Naive thymus-derived CD4-positive, alpha-beta T cell (primary cell): ENCODE measurements around the gene CDH4. TPM values are rescaled to one million over a fixed set of nuclear protein-coding genes. Genes with fewer than 3 reads are reported as not detected.

Experiments used
- ATAC-seq: fragments of 150-1000 bp; cut with Tn5 transposase; 2 replicates; pipeline ENCODE4 v1.10.0; 2021; ENCODE audit warnings: mild to moderate bottlenecking, moderate library complexity
- CTCF ChIA-PET: fragments of 350-600 bp; sonication (Branson Sonifier 250); formaldehyde crosslinking; loops from one replicate; lab custom pipeline; 2021; ENCODE audit warnings: antibody characterized with exemption; lab: Charles Lee
- POLR2A ChIA-PET: fragments of 350-600 bp; sonication (Branson Sonifier 250); formaldehyde crosslinking; loops from one replicate; lab custom pipeline; 2021; ENCODE audit warnings: antibody characterized with exemption, inconsistent platforms; lab: Charles Lee
- DNase-seq, 9 donors: peaks; one replicate each; pipeline versions ENCODE4 v3.0.0 to v3.0.0-alpha.2; 2020 to 2022; ENCODE audit warnings: mixed read lengths in 1 of 9
- H3K27ac ChIP-seq: one replicate; pipeline ENCODE4 v1.7.0; 2013; ENCODE audit warnings: mild to moderate bottlenecking, low read depth, low read length, moderate library complexity
- H3K27me3 ChIP-seq, 2 donors: one replicate each; pipeline ENCODE4 v1.7.0; 2013; ENCODE audit warnings: low read length in 2 of 2, mild to moderate bottlenecking in 2 of 2, moderate library complexity in 2 of 2; ENCODE audit not compliant: control insufficient read depth in 2 of 2, insufficient read depth in 2 of 2
- H3K36me3 ChIP-seq, 3 experiments: 1 replicate in 2 of 3; 2 replicates in 1 of 3; pipeline ENCODE4 v1.7.0; 2013; ENCODE audit warnings: low read length in 3 of 3, mild to moderate bottlenecking in 3 of 3, moderate library complexity in 1 of 3; ENCODE audit not compliant: insufficient read depth in 3 of 3, control insufficient read depth in 2 of 3
- H3K4me1 ChIP-seq, 2 donors: one replicate each; pipeline ENCODE4 v1.7.0; 2013; ENCODE audit warnings: low read length in 2 of 2, mild to moderate bottlenecking in 2 of 2, moderate library complexity in 1 of 2; ENCODE audit not compliant: control insufficient read depth in 2 of 2, insufficient read depth in 2 of 2
- H3K4me3 ChIP-seq: 2 replicates; pipeline ENCODE4 v1.7.0; 2013; ENCODE audit warnings: mild to moderate bottlenecking, low read length
- H3K9me3 ChIP-seq, 3 experiments: 1 replicate in 2 of 3; 2 replicates in 1 of 3; pipeline ENCODE4 v1.7.0; 2013; ENCODE audit warnings: low read length in 3 of 3; ENCODE audit not compliant: control insufficient read depth in 2 of 3
- H3K27ac Mint-ChIP-seq, 9 donors: one replicate each; pipeline ENCODE4 v1.8.0; 2020 to 2022; ENCODE audit warnings: mixed read lengths in 9 of 9, mild to moderate bottlenecking in 8 of 9, moderate library complexity in 5 of 9, inconsistent platforms in 2 of 9
- H3K27me3 Mint-ChIP-seq, 5 donors: one replicate each; pipeline ENCODE4 v1.8.0; 2021 to 2022; ENCODE audit warnings: mixed read lengths in 5 of 5, mild to moderate bottlenecking in 1 of 5
- H3K36me3 Mint-ChIP-seq, 5 donors: one replicate each; pipeline ENCODE4 v1.8.0; 2020 to 2022; ENCODE audit warnings: mixed read lengths in 5 of 5, mild to moderate bottlenecking in 3 of 5, inconsistent platforms in 1 of 5
- H3K4me1 Mint-ChIP-seq, 7 donors: one replicate each; pipeline ENCODE4 v1.8.0; 2020 to 2022; ENCODE audit warnings: mixed read lengths in 7 of 7, mild to moderate bottlenecking in 3 of 7, inconsistent platforms in 1 of 7
- H3K4me3 Mint-ChIP-seq, 10 donors: one replicate each; pipeline ENCODE4 v1.8.0; 2020 to 2022; ENCODE audit warnings: mild to moderate bottlenecking in 10 of 10, mixed read lengths in 10 of 10, moderate library complexity in 6 of 10, inconsistent platforms in 2 of 10
- H3K9me3 Mint-ChIP-seq, 11 donors: one replicate each; pipeline ENCODE4 v1.8.0; 2020 to 2022; ENCODE audit warnings: mixed read lengths in 11 of 11, mild to moderate bottlenecking in 4 of 11, inconsistent platforms in 1 of 11, moderate library complexity in 1 of 11
- intact Hi-C, 2 donors: fragments of 100-400 bp; cut with micrococcal nuclease; formaldehyde crosslinking; loops; one replicate each; pipeline ENCODE4 v1.15.1; 2023
- polyA plus RNA-seq, 2 donors: library from polyadenylated mRNA; unstranded; fragments of 300-500 nt; fragmentation: Illumina TruSeq; gene quantifications; one replicate each; pipeline ENCODE4 v1.2.3, GENCODE V29; 2021
- total RNA-seq, 6 experiments: library from RNA in 5 of 6; stranded (reverse) in 5 of 6; gene quantifications; 1 replicate in 5 of 6; 2 replicates in 1 of 6; pipeline ENCODE4 v1.2.3 and lab custom pipeline; 2021 to 2026

The CDH4 gene
- total and polyA plus RNA-seq, 7 experiments from 2014 or later, result 0.05 to 0.43 (median 0.14) TPM; not detected in 1

- Mint-ChIP-seq H3K36me3 (peaks cover 0 to 12% (median 0%) of the 10 kb centered on the region in 5 donors), H3K4me3 (peak overlapping the region; percentile 76 to 92 (median 87)), H3K9me3 (peaks cover 0 to 6% (median 0%) of the 10 kb centered on the region in 11 donors), H3K4me1 (peaks cover 0 to 21% (median 15%) of the 10 kb centered on the region in 7 donors), H3K27me3 (peaks cover 0 to 5% (median 0%) of the 10 kb centered on the region in 5 donors), H3K27ac (peak overlapping the region; percentile 83 to 96 (median 94))
- Histone ChIP-seq H3K27me3 (no peaks in the 10 kb centered on the region), H3K4me3 (peak overlapping the region; percentile 58), H3K27ac (peak overlapping the region; percentile 54), H3K4me1 (peaks cover 10% of the 10 kb centered on the region in 2 donors), H3K36me3 (no peaks in the 10 kb centered on the region), H3K9me3 (no peaks in the 10 kb centered on the region)
- CTCF ChIA-PET, result no interaction called here
- DNase-seq, result peak in 8 of 9 donors; percentile 34 to 80 (median 58)
- intact Hi-C loops, result no loop called here
- POLR2A ChIA-PET, result interaction anchor here (1.3 kb wide), 1 partner anchor 219 kb away, joined by 7 read pairs; no protein-coding TSS in a partner anchor
- ATAC-seq, result peak; percentile 52
Observed at GRCh38 chr20:61719691-61720347, 467.8 kb downstream of the CDH4 start.

DNA sequence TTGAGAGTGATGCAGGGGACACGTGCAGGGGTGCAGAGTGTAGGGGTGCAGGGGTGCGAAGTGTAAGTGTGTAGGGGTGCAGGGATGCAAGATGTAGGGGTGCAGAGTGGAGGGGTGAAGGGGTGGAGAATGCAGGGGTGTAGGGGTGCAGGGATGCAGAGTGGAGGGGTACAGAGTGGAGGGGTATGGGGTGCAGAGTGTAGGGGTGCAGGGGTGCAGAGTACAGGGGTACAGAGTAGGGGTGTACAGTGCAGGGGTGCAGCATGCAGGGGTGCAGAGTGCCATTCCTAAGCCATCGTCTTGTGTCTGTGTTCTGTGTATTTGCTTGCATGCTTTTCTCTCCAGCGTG is 468.3 kb downstream of the CDH4 start:
- Histone ChIP-seq H3K36me3 (no peaks in the 10 kb centered on the region), H3K27me3 (no peaks in the 10 kb centered on the region), H3K9me3 (no peaks in the 10 kb centered on the region), H3K4me1 (peaks cover 10% of the 10 kb centered on the region in 2 donors), H3K27ac (peak overlapping the region; percentile 54), H3K4me3 (peak overlapping the region; percentile 58)
- POLR2A ChIA-PET, result no interaction called here
- intact Hi-C loops, result no loop called here
- CTCF ChIA-PET, result no interaction called here
- H3K4me3 Mint-ChIP-seq, result peak overlapping the region in 9 of 10 donors; percentile 76 to 92 (median 86)
- H3K4me1 Mint-ChIP-seq, result peaks cover 0 to 21% (median 15%) of the 10 kb centered on the region in 7 donors
- peaks cover 0 to 3% (median 0%) of the 10 kb centered on the region in 11 donors for H3K9me3 Mint-ChIP-seq
- H3K36me3 Mint-ChIP-seq, result peaks cover 0 to 12% (median 0%) of the 10 kb centered on the region in 5 donors
- DNase-seq (no peak), ATAC-seq (peak; percentile 28)
- H3K27me3 Mint-ChIP-seq, result peaks cover 0 to 5% (median 0%) of the 10 kb centered on the region in 5 donors
- peak overlapping the region in 6 of 9 donors; percentile 92 to 96 (median 94) for H3K27ac Mint-ChIP-seq

- Mint-ChIP-seq H3K9me3 (peaks cover 0 to 3% (median 0%) of the 10 kb centered on the region in 11 donors), H3K27me3 (peaks cover 0 to 5% (median 0%) of the 10 kb centered on the region in 5 donors), H3K36me3 (peaks cover 0 to 12% (median 0%) of the 10 kb centered on the region in 5 donors), H3K27ac (no peak overlapping the region), H3K4me1 (peaks cover 0 to 21% (median 15%) of the 10 kb centered on the region in 7 donors), H3K4me3 (no peak overlapping the region)
- Histone ChIP-seq H3K4me3 (no peak overlapping the region), H3K9me3 (peaks cover 0 to 4% (median 0%) of the 10 kb centered on the region in 3 experiments), H3K27ac (no peak overlapping the region), H3K27me3 (no peaks in the 10 kb centered on the region), H3K36me3 (no peaks in the 10 kb centered on the region), H3K4me1 (peaks cover 10% of the 10 kb centered on the region in 2 donors)
- ChIA-PET CTCF (no interaction called here), POLR2A (no interaction called here)
- intact Hi-C loops, result no loop called here
- ATAC-seq (no peak), DNase-seq (no peak)
Observed at GRCh38 chr20:61722146-61722678, 470.2 kb downstream of the CDH4 start.

DNA sequence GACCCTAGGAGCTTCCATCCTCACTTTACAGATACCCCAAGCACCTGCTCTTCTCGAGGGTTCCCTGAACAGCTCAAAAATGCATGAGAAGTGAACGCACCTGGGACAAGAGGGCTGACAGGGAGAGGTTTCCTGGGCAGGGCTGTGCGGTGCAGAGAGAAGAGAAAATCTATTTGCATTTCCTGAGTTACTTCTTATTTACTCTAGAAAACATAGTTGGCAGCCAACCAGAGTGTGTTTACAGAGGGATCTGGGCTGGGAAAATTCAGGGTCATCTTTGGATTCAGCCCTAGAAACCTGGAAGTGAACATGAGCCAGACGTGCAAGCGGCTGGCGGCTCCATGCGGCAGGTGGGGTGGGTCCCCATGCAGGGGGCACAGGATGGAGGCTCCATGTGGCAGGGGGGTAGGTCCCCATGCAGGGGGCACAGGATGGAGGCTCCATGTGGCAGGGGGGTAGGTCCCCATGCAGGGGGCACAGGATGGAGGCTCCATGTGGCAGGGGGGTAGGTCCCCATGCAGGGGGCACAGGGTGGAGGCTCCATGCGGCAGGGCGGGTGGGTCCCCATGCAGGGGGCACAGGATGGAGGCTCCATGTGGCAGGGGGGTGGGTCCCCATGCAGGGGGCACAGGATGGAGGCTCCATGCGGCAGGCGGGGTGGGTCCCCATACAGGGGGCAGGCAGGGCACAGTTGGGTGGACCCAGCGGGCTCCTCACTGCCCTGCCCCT is 471.6 kb downstream of the CDH4 start:
- Histone ChIP-seq H3K27me3 (no peaks in the 10 kb centered on the region), H3K4me3 (no peak overlapping the region), H3K4me1 (peaks cover 3 to 8% of the 10 kb centered on the region in 2 donors), H3K9me3 (peaks cover 0 to 7% (median 0%) of the 10 kb centered on the region in 3 experiments), H3K36me3 (no peaks in the 10 kb centered on the region), H3K27ac (no peak overlapping the region)
- intact Hi-C loops, result no loop called here
- DNase-seq (no peak), ATAC-seq (no peak)
- Mint-ChIP-seq H3K4me3 (no peak overlapping the region), H3K4me1 (peaks cover 0 to 15% (median 13%) of the 10 kb centered on the region in 7 donors), H3K36me3 (peaks cover 0 to 6% (median 0%) of the 10 kb centered on the region in 5 donors), H3K9me3 (peaks cover 0 to 3% (median 0%) of the 10 kb centered on the region in 11 donors), H3K27me3 (peaks cover 0 to 5% (median 0%) of the 10 kb centered on the region in 5 donors), H3K27ac (peak overlapping the region in 1 of 9 donors; percentile 67)
- ChIA-PET CTCF (no interaction called here), POLR2A (no interaction called here)

- Mint-ChIP-seq H3K9me3 (peaks cover 0 to 3% (median 0%) of the 10 kb centered on the region in 11 donors), H3K36me3 (peaks cover 0 to 5% (median 0%) of the 10 kb centered on the region in 5 donors), H3K4me3 (no peak overlapping the region), H3K27ac (no peak overlapping the region), H3K27me3 (peaks cover 0 to 5% (median 0%) of the 10 kb centered on the region in 5 donors), H3K4me1 (peaks cover 0 to 12% (median 6%) of the 10 kb centered on the region in 7 donors)
- Histone ChIP-seq H3K4me3 (no peak overlapping the region), H3K27ac (no peak overlapping the region), H3K9me3 (peaks cover 0 to 7% (median 0%) of the 10 kb centered on the region in 3 experiments), H3K36me3 (no peaks in the 10 kb centered on the region), H3K4me1 (peaks cover 0 to under 1% of the 10 kb centered on the region in 2 donors), H3K27me3 (no peaks in the 10 kb centered on the region)
- ATAC-seq (no peak), DNase-seq (no peak)
- intact Hi-C loops, result no loop called here
- ChIA-PET CTCF (no interaction called here), POLR2A (no interaction called here)
Observed at GRCh38 chr20:61724376-61724775, 472.3 kb downstream of the CDH4 start.

DNA sequence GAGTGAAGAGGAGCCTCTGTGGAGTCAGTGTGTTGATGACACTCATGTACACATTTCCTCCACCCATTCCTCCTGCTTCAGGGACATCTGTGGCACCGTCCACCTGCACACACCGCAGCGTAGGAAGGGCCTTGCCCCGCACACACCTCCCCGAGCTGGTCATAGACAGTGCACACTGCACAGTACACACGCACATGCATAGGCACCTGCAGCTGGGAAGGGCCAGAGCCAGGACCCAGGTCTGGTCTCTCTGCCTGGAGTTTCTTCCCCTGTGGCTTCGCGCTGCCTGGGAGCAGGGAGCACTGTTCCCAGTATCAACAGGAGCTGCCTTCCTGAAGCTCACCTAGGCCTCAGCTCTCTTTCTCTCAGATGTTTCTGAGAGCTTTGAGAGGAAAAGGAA is 473.1 kb downstream of the CDH4 start:
- no peaks in the 10 kb centered on the region for H3K4me1 ChIP-seq
- Mint-ChIP-seq H3K27ac (no peak overlapping the region), H3K9me3 (peaks cover 0 to under 1% (median 0%) of the 10 kb centered on the region in 11 donors), H3K4me3 (no peak overlapping the region), H3K27me3 (peaks cover 0 to 5% (median 0%) of the 10 kb centered on the region in 5 donors), H3K4me1 (peaks cover 0 to 5% (median 0%) of the 10 kb centered on the region in 7 donors), H3K36me3 (no peaks in the 10 kb centered on the region)
- H3K9me3 ChIP-seq, result peaks cover 0 to 7% (median 0%) of the 10 kb centered on the region in 3 experiments
- no peaks in the 10 kb centered on the region for H3K27me3 ChIP-seq
- no peak for ATAC-seq
- no peak overlapping the region for H3K27ac ChIP-seq
- no peaks in the 10 kb centered on the region for H3K36me3 ChIP-seq
- DNase-seq, result no peak
- POLR2A ChIA-PET, result no interaction called here
- CTCF ChIA-PET, result no interaction called here
- intact Hi-C loops, result no loop called here
- no peak overlapping the region for H3K4me3 ChIP-seq
